ENCODE data around the gene PEBP1. TPM values are rescaled to one million over a fixed set of nuclear protein-coding genes. Genes with fewer than 3 reads are reported as not detected.

Gene PEBP1
- polyA plus RNA-seq, 1 donor (not counting 4 experiments of a cell fraction or from before 2014, with no cell fraction given): 197 TPM

DNA sequence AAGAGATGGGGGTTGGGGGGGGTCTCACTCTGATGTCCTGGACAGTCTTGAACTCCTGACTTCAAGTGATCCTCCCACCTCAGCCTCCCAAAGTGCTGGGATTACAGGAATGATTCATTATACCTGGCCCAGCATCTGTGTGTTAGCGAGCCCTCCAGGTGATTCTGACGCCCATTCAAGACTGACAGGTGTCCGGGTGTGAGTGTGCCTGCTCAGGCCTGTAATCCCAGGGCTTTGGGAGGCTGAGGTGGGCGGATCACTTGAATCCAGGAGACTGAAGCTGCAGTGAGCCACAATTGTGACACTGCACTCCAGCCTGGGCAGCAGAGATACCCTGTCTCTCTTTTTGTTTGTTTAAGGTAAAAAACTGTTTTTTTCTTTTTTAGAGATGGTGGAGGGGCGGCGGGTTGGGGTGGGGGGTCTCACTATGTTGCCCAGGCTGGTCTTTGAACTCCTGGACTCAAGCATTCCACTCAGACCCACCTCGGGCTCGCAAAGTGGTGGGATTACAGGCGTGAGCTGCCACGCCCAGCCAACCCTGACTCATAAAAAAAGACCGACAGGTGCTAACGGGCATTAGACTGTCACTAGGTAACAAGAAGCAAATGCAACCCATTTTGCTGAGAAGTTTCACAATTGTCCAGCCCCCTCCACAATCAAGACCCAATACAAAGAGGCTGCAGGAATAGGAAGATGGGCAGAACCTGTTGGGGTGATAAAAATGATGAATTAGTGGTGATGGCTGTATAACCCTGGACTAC is 36.8 kb upstream of the PEBP1 start:
- no peak for DNase-seq (ENCODE audit: low read depth, low spot score)
- Histone ChIP-seq H3K9me3 (ENCODE audit: control insufficient read depth, low read depth, low read length) (no peaks in the 10 kb centered on the region), H3K27me3 (ENCODE audit: control insufficient read depth, extremely low read depth, insufficient read depth, low read length) (no peaks in the 10 kb centered on the region), H3K9ac (ENCODE audit: control insufficient read depth, extremely low read depth, insufficient read depth, low read length) (no peak overlapping the region), H3K27ac (ENCODE audit: control insufficient read depth, insufficient read depth, low read length) (no peak overlapping the region), H3K79me2 (ENCODE audit: control insufficient read depth, insufficient read depth, low read length) (no peaks in the 10 kb centered on the region), H3K36me3 (ENCODE audit: control insufficient read depth in 2 of 2, extremely low read depth in 1 of 2, insufficient read depth in 2 of 2, low read length in 2 of 2) (no peaks in the 10 kb centered on the region), H3K4me2 (ENCODE audit: control insufficient read depth, extremely low read depth, insufficient read depth, low read depth, low read length) (no peak overlapping the region), H4K20me1 (ENCODE audit: control insufficient read depth, extremely low read depth, insufficient read depth, low read length) (no peaks in the 10 kb centered on the region), H3K4me3 (ENCODE audit: control insufficient read depth in 2 of 3, extremely low read depth in 1 of 3, insufficient read depth in 2 of 3, low read depth in 1 of 3, low read length in 3 of 3) (no peak overlapping the region), H3K9me1 (ENCODE audit: control insufficient read depth, extremely low read depth, insufficient read depth, low read length) (peaks cover 4% of the 10 kb centered on the region), H2AFZ (ENCODE audit: control insufficient read depth, low read length) (no peak overlapping the region), H3K4me1 (ENCODE audit: control insufficient read depth, extremely low read depth, insufficient read depth, low read length) (peaks cover 20% of the 10 kb centered on the region)
- no peak for FAIRE-seq
- TF ChIP-seq, protein P1, sequence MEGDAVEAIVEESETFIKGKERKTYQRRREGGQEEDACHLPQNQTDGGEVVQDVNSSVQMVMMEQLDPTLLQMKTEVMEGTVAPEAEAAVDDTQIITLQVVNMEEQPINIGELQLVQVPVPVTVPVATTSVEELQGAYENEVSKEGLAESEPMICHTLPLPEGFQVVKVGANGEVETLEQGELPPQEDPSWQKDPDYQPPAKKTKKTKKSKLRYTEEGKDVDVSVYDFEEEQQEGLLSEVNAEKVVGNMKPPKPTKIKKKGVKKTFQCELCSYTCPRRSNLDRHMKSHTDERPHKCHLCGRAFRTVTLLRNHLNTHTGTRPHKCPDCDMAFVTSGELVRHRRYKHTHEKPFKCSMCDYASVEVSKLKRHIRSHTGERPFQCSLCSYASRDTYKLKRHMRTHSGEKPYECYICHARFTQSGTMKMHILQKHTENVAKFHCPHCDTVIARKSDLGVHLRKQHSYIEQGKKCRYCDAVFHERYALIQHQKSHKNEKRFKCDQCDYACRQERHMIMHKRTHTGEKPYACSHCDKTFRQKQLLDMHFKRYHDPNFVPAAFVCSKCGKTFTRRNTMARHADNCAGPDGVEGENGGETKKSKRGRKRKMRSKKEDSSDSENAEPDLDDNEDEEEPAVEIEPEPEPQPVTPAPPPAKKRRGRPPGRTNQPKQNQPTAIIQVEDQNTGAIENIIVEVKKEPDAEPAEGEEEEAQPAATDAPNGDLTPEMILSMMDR (optimal IDR thresholded peaks at IDR 0.05 in 1 of 3, IDR thresholded peaks at IDR 0.05 in 1 of 3, conservative IDR thresholded peaks at IDR 0.05 in 1 of 3; ENCODE audit: extremely low read depth in 1 of 3, insufficient read depth in 2 of 3, low read length in 3 of 3): no peak
- no peak for TF ChIP-seq EZH2 (IDR thresholded peaks at IDR 0.05; ENCODE audit: low read length)
- dilution Hi-C loops (cut with MboI; ENCODE audit: extremely low pct_ligation_motif_present, low sequenced_read_pairs): no loop called here

DNA sequence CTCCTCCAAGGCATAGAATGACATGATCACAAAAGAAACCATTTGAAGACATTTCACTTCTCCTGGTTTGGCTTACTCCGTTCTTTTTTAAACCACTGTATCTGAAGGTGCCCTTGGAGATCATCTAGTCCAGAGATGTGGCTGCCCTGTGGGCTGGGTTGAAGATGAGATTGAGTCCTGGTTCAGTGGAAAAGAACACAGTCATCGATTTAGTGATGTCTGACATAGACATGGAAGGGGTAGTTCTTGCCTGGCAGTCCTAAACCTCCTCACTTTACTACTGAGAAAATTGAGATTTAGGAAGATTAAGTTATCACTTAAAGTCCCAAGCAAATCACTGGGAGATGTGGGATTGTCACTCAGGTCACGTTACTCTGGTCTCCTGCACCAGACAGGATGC is 34.9 kb upstream of the PEBP1 start:
- H3K4me3 ChIP-seq (ENCODE audit: control insufficient read depth in 2 of 3, extremely low read depth in 1 of 3, insufficient read depth in 2 of 3, low read depth in 1 of 3, low read length in 3 of 3): no peak overlapping the region
- dilution Hi-C loops (cut with MboI; ENCODE audit: extremely low pct_ligation_motif_present, low sequenced_read_pairs): no loop called here
- no peaks in the 10 kb centered on the region for H3K79me2 ChIP-seq (ENCODE audit: control insufficient read depth, insufficient read depth, low read length)

More for the DNA sequence above, 34.9 kb upstream of the PEBP1 start:
- DNase-seq (ENCODE audit: low read depth, low spot score): no peak
- Histone ChIP-seq H3K27ac (ENCODE audit: control insufficient read depth, insufficient read depth, low read length) (no peak overlapping the region), H3K9me1 (ENCODE audit: control insufficient read depth, extremely low read depth, insufficient read depth, low read length) (peaks cover 4% of the 10 kb centered on the region), H3K4me1 (ENCODE audit: control insufficient read depth, extremely low read depth, insufficient read depth, low read length) (peaks cover 24% of the 10 kb centered on the region), H4K20me1 (ENCODE audit: control insufficient read depth, extremely low read depth, insufficient read depth, low read length) (no peaks in the 10 kb centered on the region), H3K36me3 (ENCODE audit: control insufficient read depth in 2 of 2, extremely low read depth in 1 of 2, insufficient read depth in 2 of 2, low read length in 2 of 2) (no peaks in the 10 kb centered on the region), H3K9me3 (ENCODE audit: control insufficient read depth, low read depth, low read length) (no peaks in the 10 kb centered on the region), H2AFZ (ENCODE audit: control insufficient read depth, low read length) (no peak overlapping the region), H3K4me2 (ENCODE audit: control insufficient read depth, extremely low read depth, insufficient read depth, low read depth, low read length) (no peak overlapping the region), H3K27me3 (ENCODE audit: control insufficient read depth, extremely low read depth, insufficient read depth, low read length) (no peaks in the 10 kb centered on the region), H3K9ac (ENCODE audit: control insufficient read depth, extremely low read depth, insufficient read depth, low read length) (no peak overlapping the region)
- FAIRE-seq: no peak
- no peak for TF ChIP-seq EZH2 (IDR thresholded peaks at IDR 0.05; ENCODE audit: low read length)
- TF ChIP-seq, protein P1 (optimal IDR thresholded peaks at IDR 0.05 in 1 of 3, IDR thresholded peaks at IDR 0.05 in 1 of 3, conservative IDR thresholded peaks at IDR 0.05 in 1 of 3; ENCODE audit: extremely low read depth in 1 of 3, insufficient read depth in 2 of 3, low read length in 3 of 3): no peak

Data from keratinocyte (primary cell).